Right cardiac atrium (tissue), 5 donors: ENCODE measurements around the gene FOXC2. TPM values are rescaled to one million over a fixed set of nuclear protein-coding genes. Genes with fewer than 3 reads are reported as not detected.

ENCODE experiments used
- ATAC-seq, 2 donors: fragments of 200-7000 bp; cut with Tn5 transposase; one replicate each; pipeline versions ENCODE4 v1.8.0 to v1.9.1; 2020; ENCODE audit warnings: moderate library complexity in 2 of 2, mild to moderate bottlenecking in 1 of 2
- DNase-seq, 3 donors: peaks; one replicate each; pipeline ENCODE4 v3.0.0-alpha.2; 2020
- H3K27ac ChIP-seq: one replicate; pipeline ENCODE4 v1.5.1; 2013; ENCODE audit warnings: mild to moderate bottlenecking, low read length, control low read depth, moderate library complexity
- H3K27me3 ChIP-seq: one replicate; pipeline ENCODE4 v1.6.1; 2013; ENCODE audit not compliant: control insufficient read depth, insufficient read depth
- H3K4me1 ChIP-seq: one replicate; pipeline ENCODE4 v1.6.1; 2013; ENCODE audit warnings: low read length; ENCODE audit not compliant: control insufficient read depth, insufficient read depth
- H3K4me3 ChIP-seq: one replicate; pipeline ENCODE4 v1.5.1; 2013; ENCODE audit warnings: low read length, control low read depth
- H3K9me3 ChIP-seq: one replicate; pipeline ENCODE4 v1.6.1; 2013; ENCODE audit warnings: low read length; ENCODE audit not compliant: control insufficient read depth
- WGBS: extraction: QIAGEN DNeasy Blood & Tissue Kit; methylation state at CpG from one replicate; pipeline ENCODE4 v1.1.7; 2013; 5-methylcytosine and 5-hydroxymethylcytosine counted together
- intact Hi-C, 4 donors: fragments of 100-400 bp; cut with DNase I; formaldehyde crosslinking; loops; one replicate each; pipeline versions ENCODE4 v1.11.0 to v1.14.0; 2022 to 2023
- polyA plus RNA-seq: library from polyadenylated mRNA; stranded (reverse); fragments of 200-250 nt; gene quantifications from one replicate; pipeline ENCODE4 v1.2.3, GENCODE V29; 2013
- total RNA-seq, 4 donors: library from RNA; stranded (reverse); fragmentation: NEBNext Ultra II Directional; extraction: Animal tissue kit (Norgen Biotek cat#: 25700); gene quantifications; one replicate each; pipeline ENCODE4 v1.2.1, GENCODE V29; 2021
- donor health status: healthy with polysubstance abuse.
- donor health status: DM: no; HTN: yes; CAD: no.
- donor health status: DM: no; HTN: no; CAD: no.
- donor health status: DM: no; HTN: yes; CAD: no; lungs with severe emphysema.
- donor health status: DM: yes; HTN: yes; CAD: no.

Gene FOXC2
- total and polyA plus RNA-seq, 5 donors = 1.1 to 3.7 (median 2.6) TPM

GRCh38 chr16:86575095-86575685, 8.6 kb downstream of the FOXC2 start:
- no peak for ATAC-seq
- DNase-seq = no peak
- H3K4me1 ChIP-seq = no peaks in the 10 kb centered on the region
- peak overlapping the region; percentile 49 for H3K4me3 ChIP-seq
- no peaks in the 10 kb centered on the region for H3K27me3 ChIP-seq
- no peaks in the 10 kb centered on the region for H3K9me3 ChIP-seq
- intact Hi-C loops = loop anchor here (5.0 to 10.0 kb wide), 4 partner anchors 90 to 190 kb away; no protein-coding TSS in a partner anchor
- 49% methylated on average over 17 of the region's 17 CpGs for WGBS
- peak overlapping the region; percentile 31 for H3K27ac ChIP-seq

GRCh38 chr16:86575754-86576557, 9.3 kb downstream of the FOXC2 start:
- Histone ChIP-seq H3K9me3 (no peaks in the 10 kb centered on the region), H3K4me1 (no peaks in the 10 kb centered on the region), H3K27me3 (no peaks in the 10 kb centered on the region), H3K27ac (peak overlapping the region; percentile 31), H3K4me3 (peak overlapping the region; percentile 49)
- under 1% methylated on average over 54 of the region's 54 CpGs for WGBS
- intact Hi-C loops = loop anchor here (5.0 to 10.0 kb wide), 4 partner anchors 89 to 189 kb away; no protein-coding TSS in a partner anchor
- ATAC-seq (peak; percentile 79 to 83), DNase-seq (peak; percentile 84 to 95 (median 93))

GRCh38 chr16:86576591-86577313, 10.1 kb downstream of the FOXC2 start:
- Histone ChIP-seq H3K9me3 (no peaks in the 10 kb centered on the region), H3K4me1 (no peaks in the 10 kb centered on the region), H3K4me3 (peak overlapping the region; percentile 49), H3K27ac (no peak overlapping the region), H3K27me3 (no peaks in the 10 kb centered on the region)
- WGBS = 32% methylated on average over 33 of the region's 33 CpGs
- DNase-seq = peak in 2 of 3 donors; percentile 68 to 71
- intact Hi-C loops = loop anchor here (5.0 to 10.0 kb wide), 4 partner anchors 88 to 188 kb away; no protein-coding TSS in a partner anchor
- no peak for ATAC-seq

DNA sequence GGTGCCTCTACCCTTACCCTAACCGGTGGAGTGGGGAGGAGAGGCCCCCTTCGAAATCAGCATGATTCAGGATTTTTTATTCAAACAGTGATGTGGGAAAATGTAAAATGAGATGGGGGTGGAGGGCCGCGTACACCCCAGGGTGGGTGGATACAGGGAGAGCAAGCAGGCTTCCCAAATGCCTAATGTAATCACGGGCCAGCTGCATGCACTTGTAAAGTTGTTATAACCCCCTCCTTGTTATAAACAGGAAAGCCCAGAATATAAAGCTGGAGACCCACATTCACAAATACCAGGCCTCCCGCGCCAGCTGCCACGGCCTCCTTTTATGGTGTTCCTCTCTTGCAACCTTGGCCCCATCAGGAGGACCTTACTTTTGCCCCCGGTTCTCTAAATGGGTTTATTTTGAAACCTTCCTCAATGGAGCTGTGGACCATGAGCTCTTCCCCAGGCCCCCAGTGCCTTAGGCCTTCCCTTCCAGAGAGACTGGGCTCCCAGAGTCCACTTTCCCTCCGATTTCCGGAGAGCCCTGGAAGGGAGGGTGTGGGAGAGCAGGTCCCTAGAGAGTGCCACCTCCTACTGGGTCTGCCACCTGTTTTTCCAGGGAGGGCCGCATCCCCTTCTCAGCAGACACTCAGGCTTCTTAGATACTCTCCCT, 10.8 kb downstream of the FOXC2 start:
- ATAC-seq (no peak), DNase-seq (no peak)
- Histone ChIP-seq H3K27ac (peak overlapping the region; percentile 62), H3K4me3 (no peak overlapping the region), H3K9me3 (no peaks in the 10 kb centered on the region), H3K27me3 (no peaks in the 10 kb centered on the region), H3K4me1 (no peaks in the 10 kb centered on the region)
- intact Hi-C loops = loop anchor here (5.0 to 10.0 kb wide), 4 partner anchors 87 to 187 kb away; no protein-coding TSS in a partner anchor
- 59% methylated on average over 12 of the region's 12 CpGs for WGBS

- no peak for DNase-seq
- no peaks in the 10 kb centered on the region for H3K4me1 ChIP-seq
- no peaks in the 10 kb centered on the region for H3K27me3 ChIP-seq
- intact Hi-C loops = loop anchor here (5.0 to 10.0 kb wide), 4 partner anchors 87 to 187 kb away; no protein-coding TSS in a partner anchor
- ATAC-seq = peak in 1 of 2 donors; percentile 28
- WGBS = 51% methylated on average over 13 of the region's 13 CpGs
- no peaks in the 10 kb centered on the region for H3K9me3 ChIP-seq
- H3K27ac ChIP-seq = peak within 1 kb of the TSS; percentile 62
- H3K4me3 ChIP-seq = peak within 1 kb of the TSS; percentile 22
These were observed 11.5 kb downstream of the FOXC2 start, which contains the start of gene FOXL1 for GRCh38 chr16:86578061-86578599. TSS of gene FOXL1 (plus strand) at chr16:86578549. CDS start at chr16:86578724, 175 bp downstream.

GRCh38 chr16:86578611-86579267, 12.1 kb downstream of the FOXC2 start:
- H3K27ac ChIP-seq = peak overlapping the region; percentile 9
- WGBS = 9% methylated on average over 69 of the region's 69 CpGs
- ATAC-seq (peak; percentile 9 to 56), DNase-seq (peak; percentile 71 to 81 (median 80))
- no peaks in the 10 kb centered on the region for H3K27me3 ChIP-seq
- H3K4me3 ChIP-seq = peak overlapping the region; percentile 22
- H3K9me3 ChIP-seq = no peaks in the 10 kb centered on the region
- intact Hi-C loops = loop anchor here (5.0 to 10.0 kb wide), 4 partner anchors 86 to 186 kb away; no protein-coding TSS in a partner anchor
- H3K4me1 ChIP-seq = no peaks in the 10 kb centered on the region

- Histone ChIP-seq H3K4me1 (no peaks in the 10 kb centered on the region), H3K9me3 (no peaks in the 10 kb centered on the region), H3K27me3 (no peaks in the 10 kb centered on the region), H3K27ac (peak overlapping the region; percentile 19), H3K4me3 (peak overlapping the region; percentile 22)
- 25% methylated on average over 69 of the region's 69 CpGs for WGBS
- DNase-seq (peak in 2 of 3 donors; percentile 78 to 80), ATAC-seq (peak; percentile 5 to 32)
- intact Hi-C loops = loop anchor here (5.0 to 10.0 kb wide), 4 partner anchors 85 to 185 kb away; no protein-coding TSS in a partner anchor
These were observed 12.8 kb downstream of the FOXC2 start for GRCh38 chr16:86579268-86580062.

GRCh38 chr16:86580063-86580790, 13.6 kb downstream of the FOXC2 start:
- 72% methylated on average over 19 of the region's 19 CpGs for WGBS
- no peaks in the 10 kb centered on the region for H3K9me3 ChIP-seq
- intact Hi-C loops = no loop called here
- DNase-seq = no peak
- no peaks in the 10 kb centered on the region for H3K4me1 ChIP-seq
- ATAC-seq = no peak
- no peak overlapping the region for H3K4me3 ChIP-seq
- H3K27me3 ChIP-seq = no peaks in the 10 kb centered on the region
- no peak overlapping the region for H3K27ac ChIP-seq

- H3K4me3 ChIP-seq = no peak overlapping the region
- H3K27ac ChIP-seq = no peak overlapping the region
- intact Hi-C loops = no loop called here
- no peaks in the 10 kb centered on the region for H3K27me3 ChIP-seq
- 86% methylated on average over 9 of the region's 9 CpGs for WGBS
- H3K4me1 ChIP-seq = no peaks in the 10 kb centered on the region
- no peak for DNase-seq
- no peak for ATAC-seq
- H3K9me3 ChIP-seq = no peaks in the 10 kb centered on the region
These were observed 14.2 kb downstream of the FOXC2 start for GRCh38 chr16:86580791-86581170.
